Effector CD4-positive, alpha-beta T cell (primary cell): ENCODE measurements around the gene ZDHHC14.
"Not testable (repeated sequence)": the region's sequence is repeated elsewhere in the genome, so short reads cannot be mapped to it uniquely, and the experiment has no call there.

ENCODE experiments used
- DNase-seq: peaks from one replicate; pipeline ENCODE4 v3.0.0-alpha.2; 2020
- total RNA-seq: gene quantifications from one replicate; lab custom pipeline; 2026; lab: John Stamatoyannopoulos, UW

Gene ZDHHC14
- 2.6 reads per million, percentile 8 among the genes with 10 or more reads in this experiment for total RNA-seq

- peak; percentile 82 for DNase-seq
These were observed at the start of gene ZDHHC14 for GRCh38 chr6:157380779-157381561. ZDHHC14 (plus strand) TSS chr6:157381190.

DNA sequence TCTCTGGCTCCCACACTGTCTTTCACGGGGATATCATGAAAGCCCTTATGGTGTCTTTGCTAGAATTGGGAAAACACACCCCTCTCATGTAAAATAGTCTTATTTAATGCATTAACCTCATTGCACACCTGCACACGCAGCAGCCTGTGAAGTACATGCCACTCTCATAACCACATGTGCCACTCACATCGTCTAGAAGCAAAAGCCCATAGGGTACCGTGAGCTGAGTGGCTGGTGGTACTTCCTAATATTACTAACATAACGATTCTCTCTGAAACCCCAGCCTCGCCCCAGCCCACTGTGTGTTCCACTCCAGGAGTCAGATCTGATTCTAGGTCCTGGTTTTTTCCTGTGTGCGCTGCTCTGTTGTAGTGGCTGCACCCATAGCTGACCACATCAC is 48.2 kb upstream of the ZDHHC14 start:
- no peak for DNase-seq

- no peak for DNase-seq
These were observed 47.5 kb upstream of the ZDHHC14 start for GRCh38 chr6:157333537-157333936.

DNA sequence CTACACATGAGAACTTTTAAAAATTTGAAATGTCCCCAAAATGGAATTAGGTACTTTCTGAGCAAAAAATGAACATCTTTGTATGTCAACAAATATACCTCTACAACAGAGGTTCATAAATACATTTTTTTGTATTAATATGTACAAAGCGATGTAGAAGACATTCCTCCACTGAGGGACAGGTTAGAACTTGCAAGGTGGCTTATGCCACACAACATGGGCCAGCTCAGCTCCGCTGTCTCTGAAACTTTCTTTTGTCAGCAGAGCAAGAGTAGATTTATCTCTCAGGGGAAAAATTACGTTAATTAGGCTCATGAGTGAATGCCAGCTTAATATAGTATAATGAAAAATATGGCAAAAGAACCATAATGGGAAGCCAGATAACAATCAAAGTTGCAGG is 47.0 kb upstream of the ZDHHC14 start:
- no peak for DNase-seq

DNA sequence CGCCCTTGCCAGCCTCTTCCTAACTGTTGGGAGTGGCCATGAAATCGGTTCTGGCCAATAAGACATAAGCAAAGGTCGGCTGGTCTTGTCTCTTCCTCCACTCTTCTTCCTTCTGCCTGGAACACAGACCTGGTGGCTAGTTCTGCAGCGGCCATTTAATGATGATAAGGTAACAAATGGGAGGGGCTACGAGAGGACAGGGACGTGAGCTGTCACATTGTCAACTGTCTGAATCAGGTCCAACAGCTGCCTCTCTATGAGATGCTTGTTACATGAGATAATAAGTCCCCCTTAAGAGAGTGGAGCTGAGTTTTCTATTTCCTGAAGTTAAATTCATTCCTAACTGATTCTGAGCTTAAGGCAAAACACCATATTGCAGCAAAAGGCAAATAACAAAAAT is 45.2 kb upstream of the ZDHHC14 start:
- no peak for DNase-seq

GRCh38 chr6:157337276-157337675 is 43.7 kb upstream of the ZDHHC14 start:
- not testable (repeated sequence) for DNase-seq

GRCh38 chr6:157337751-157338150 is 43.2 kb upstream of the ZDHHC14 start:
- no peak for DNase-seq

DNA sequence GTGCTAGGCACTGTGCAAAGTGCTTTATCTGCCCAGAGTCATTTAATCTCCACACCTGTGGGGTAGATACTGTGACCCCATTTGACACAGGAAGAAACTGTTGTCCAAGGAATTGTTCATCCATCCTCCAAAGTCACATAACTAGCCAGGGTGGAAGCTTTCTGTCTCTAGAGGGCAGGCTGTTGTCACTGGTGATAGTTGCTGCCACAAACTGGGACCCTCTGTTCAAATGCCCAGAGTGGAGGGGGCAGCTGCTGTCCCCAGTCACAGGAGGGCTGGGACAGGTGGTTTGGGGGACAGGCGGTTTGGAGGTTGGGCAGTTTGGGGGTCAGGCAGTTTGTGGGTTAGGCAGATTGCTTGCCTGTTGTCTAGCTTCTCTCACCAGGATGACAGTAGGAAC is 41.6 kb upstream of the ZDHHC14 start:
- no peak for DNase-seq

DNA sequence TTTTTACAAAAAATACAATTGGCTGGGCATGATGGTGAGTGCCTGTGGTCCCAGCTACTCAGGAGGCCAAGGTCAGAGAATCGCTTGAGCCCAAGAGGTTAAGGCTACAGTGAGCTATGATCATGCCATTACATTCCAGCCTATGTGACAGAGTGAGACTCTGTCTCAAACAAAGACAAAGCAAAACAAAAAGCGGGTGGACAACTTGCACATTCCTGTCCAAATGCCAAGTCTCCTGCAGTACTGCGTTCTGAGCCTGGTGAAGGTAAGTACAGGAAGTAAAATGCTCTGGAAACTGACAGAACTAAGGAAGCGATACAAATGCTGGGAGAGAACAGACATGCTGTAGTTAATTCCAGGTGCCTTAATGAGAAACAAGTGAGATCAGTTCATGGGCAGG is 37.3 kb upstream of the ZDHHC14 start:
- no peak for DNase-seq

GRCh38 chr6:157346373-157346772 is 34.6 kb upstream of the ZDHHC14 start:
- no peak for DNase-seq

GRCh38 chr6:157358287-157358686 is 22.7 kb upstream of the ZDHHC14 start:
- DNase-seq: no peak

GRCh38 chr6:157361886-157362285 is 19.1 kb upstream of the ZDHHC14 start:
- DNase-seq: no peak

DNA sequence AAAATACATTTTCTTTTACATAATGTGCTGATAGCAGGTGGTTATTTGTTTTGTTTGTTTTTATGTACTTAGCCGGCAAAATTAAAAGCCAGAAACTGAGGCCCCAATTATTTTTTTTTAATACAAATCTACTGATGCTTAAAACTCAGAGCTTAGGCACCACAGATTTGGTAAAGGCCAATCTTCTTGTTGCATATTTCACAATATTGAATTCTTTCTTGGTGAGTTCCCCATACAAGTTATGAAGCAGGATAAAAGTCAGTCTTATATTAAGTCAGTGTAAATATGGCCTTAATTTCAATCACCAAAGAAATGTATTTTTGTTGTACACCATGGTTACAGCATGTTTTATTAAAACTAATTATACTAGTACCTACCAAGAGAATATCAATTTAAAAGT is 16.3 kb upstream of the ZDHHC14 start:
- no peak for DNase-seq

DNA sequence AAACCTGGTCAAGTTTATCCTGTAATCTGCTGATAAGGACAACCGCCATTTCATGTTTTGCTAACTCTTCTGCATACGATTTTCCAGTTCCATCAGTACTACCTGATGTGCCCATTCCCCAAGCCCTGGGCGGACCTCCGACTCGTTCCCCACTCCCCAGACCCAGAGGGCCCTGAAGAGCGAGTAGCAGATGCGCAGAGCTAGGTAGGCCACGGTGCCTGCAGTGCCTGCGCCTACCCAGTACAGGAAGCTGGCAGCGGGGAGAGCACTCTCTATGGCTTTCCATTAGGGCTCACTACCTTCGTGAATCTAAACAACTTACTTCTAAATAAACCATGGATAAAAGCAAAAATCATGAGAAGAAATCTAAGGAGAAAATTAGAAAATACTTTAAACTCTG is 14.3 kb upstream of the ZDHHC14 start:
- DNase-seq: no peak

DNA sequence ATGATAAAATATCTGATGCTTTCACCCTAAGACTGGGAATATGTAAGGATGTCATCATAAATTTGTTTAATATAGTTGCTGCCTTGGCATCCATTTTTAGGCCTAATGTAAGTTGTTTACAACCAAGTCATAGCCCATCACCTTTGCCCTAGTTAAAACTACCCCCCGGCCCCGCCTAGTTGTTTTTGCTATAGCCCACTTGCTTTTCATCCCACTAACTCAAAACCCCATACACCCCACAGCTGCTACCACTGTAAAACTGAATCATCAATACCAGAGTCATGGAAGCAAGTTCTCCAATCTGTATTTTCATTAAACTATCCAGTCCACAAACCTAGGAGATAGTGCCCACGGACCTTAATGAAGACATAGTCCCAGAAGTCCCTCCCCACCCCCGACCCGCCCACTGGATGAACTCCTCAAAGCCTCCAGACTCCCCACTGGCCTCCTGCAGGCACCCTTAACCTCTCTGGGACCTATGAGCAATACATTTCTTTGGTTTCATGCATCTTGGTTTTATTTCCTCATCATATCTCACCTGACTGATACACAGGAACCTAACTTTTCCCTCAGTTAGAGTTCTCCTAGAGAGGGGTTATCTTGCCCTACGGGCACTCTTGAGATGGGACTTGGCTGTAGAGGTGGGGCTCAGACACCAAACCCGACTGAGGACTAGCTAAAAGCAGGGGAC is 12.5 kb upstream of the ZDHHC14 start:
- DNase-seq: no peak

DNA sequence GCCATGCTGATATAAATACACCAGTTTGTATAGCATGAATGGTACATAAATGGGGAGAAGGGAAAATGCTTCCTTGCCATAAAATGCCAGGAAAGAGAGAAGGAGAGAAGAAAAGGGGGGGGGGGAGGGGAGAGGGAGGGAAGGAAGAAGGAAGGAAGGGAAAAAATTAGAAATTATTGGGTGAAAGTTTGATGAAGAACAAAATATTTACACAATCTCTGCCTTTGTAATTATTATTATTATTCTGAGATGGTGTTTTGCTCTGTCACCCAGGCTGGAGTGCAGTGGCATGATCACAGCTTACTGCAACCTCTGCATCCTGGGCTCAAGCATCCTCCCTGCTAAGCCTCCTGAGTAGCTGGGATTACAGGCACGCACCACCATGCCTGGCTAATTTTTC is 10.2 kb upstream of the ZDHHC14 start:
- no peak for DNase-seq

GRCh38 chr6:157372501-157373280 is 8.3 kb upstream of the ZDHHC14 start:
- DNase-seq: no peak

GRCh38 chr6:157374889-157375443 is 6.0 kb upstream of the ZDHHC14 start:
- DNase-seq: no peak

DNA sequence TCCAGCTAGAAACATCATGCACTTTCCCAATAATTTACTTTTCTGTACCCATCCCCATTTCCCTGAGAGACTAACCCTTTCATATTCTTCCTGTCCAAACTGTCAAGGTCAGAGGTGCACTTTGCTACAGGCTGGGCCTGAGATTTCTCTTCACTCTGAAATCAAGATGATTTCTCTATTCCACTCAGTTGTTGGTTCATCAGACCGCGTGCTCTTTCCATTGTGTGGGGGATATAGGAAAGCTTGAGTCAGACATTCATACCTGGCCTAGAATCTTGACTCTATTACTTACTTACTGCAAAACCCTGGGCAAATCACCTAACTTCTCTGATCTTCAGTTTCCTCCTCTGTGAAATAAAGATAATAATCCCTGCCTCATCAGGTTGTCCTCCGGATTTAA is 4.7 kb upstream of the ZDHHC14 start:
- no peak for DNase-seq

GRCh38 chr6:157376706-157377230 is 4.2 kb upstream of the ZDHHC14 start:
- no peak for DNase-seq

- DNase-seq: peak; percentile 87
These were observed 1.1 kb upstream of the ZDHHC14 start for GRCh38 chr6:157379656-157380457.

DNA sequence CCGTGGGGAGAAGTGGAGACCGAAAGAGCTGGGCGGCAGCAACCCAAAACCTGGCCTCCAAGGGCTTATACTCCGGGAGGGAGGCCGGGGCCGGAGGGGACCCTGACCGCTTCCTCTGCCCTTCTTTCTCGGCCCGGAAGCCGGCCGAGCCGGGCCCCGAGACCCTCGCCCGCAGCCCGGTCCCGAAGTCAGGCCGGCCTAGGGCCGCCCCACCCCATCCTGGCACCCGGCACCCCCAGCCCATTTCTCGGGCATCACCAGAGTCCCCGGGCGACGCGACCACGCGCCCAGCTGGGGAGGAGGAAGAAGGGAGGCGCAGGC is 572 bp upstream of the ZDHHC14 start:
- no peak for DNase-seq
